Right lobe of liver (tissue), 4 donors: Measurements from ENCODE around the gene CRIM1.

Experiments used
- CTCF ChIP-seq, 4 donors: fragments of 200-600 bp in 3 of 4; fragments of 450-650 bp in 1 of 4; IDR thresholded peaks; one replicate each; pipeline versions ENCODE4 v1.5.1 to v1.8.0; 2016 to 2022; ENCODE audit warnings: antibody characterized with exemption in 4 of 4, mild to moderate bottlenecking in 2 of 4
- POLR2A ChIP-seq: fragments of 450-650 bp; IDR thresholded peaks from one replicate; pipeline ENCODE4 v1.6.1; 2017; ENCODE audit warnings: antibody characterized with exemption, mild to moderate bottlenecking
- donor health status: DM: no; HTN: no; CAD: no.
- donor health status: DM: no; HTN: no; CAD: no.
- donor health status: DM: no; HTN: yes; CAD: no.

GRCh38 chr2:36507408-36507812 is 151.8 kb downstream of the CRIM1 start:
- peak; percentile 43 to 62 (median 53) for TF ChIP-seq CTCF (IDR thresholded peaks at IDR 0.05)
- no peak for TF ChIP-seq POLR2A
